Stimulated activated CD4-positive, alpha-beta T cell treated with anti-CD3 and anti-CD28 coated beads, Interleukin-12 subunit alpha, Interleukin-12 subunit beta, amount 100 ng/mL, for 48 hours (primary cell): ENCODE measurements around the gene KRT86.
"Not testable (repeated sequence)": the region's sequence is repeated elsewhere in the genome, so short reads cannot be mapped to it uniquely, and the experiment has no call there.

Experiments
- DNase-seq, 3 donors: peaks; one replicate each; pipeline ENCODE4 v3.0.0-alpha.2; 2020; ENCODE audit warnings: low read depth in 2 of 3, low spot score in 1 of 3

Gene KRT86

DNA sequence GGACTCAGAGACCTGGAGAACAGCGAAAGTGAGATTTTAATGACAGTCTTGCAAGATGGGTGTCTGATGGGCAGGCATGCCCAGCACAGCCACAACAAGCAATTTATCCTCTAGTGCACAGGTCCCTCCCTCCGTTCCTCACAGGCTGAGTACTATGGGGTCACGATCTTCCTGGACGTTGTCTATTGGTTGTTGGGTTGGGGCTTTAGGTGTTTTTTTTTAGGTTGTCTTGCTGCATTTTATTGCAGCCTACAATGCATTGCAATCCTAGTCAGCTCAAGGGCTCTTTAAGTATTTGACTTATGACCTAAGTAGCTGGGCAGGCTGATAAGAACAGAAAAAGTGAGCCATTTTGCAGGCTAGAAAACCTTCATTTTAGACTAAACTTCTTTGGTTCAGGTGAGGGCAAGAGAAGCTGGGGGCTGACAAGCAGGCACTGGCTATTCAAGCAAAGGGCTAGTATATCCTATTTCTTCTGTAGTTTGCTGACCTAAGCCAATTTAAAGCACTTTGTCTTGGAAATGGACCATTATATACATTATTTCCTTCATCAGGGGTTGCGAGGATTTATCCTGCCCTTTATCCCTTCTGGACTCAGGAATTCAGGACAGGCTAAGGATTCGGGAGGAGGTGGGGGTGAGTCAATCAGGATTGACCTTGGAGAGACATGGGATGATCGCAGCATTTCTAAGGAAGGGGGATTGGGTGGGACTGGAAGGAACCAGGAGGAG, 35.4 kb upstream of the KRT86 start:
- DNase-seq, result no peak

DNA sequence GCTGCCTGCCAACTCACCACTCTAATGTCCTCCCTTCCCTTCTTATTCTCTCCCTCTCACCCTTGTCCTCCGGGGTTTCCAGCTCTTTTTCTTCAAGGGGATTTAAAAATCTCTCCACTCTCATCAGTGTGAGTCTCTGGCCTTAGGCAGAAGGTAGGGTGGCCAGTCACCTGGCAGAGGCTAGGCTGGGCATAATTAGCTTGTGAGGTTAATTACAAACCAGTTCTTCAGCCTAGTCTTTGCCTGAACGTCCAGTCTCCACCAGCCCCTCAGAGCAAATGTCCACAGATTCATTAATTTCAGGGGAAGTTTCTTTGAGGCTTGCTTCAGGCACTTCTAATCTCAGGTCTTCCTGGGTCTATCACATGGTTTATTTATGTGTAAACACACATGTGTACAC, 34.7 kb upstream of the KRT86 start:
- DNase-seq, result no peak

DNA sequence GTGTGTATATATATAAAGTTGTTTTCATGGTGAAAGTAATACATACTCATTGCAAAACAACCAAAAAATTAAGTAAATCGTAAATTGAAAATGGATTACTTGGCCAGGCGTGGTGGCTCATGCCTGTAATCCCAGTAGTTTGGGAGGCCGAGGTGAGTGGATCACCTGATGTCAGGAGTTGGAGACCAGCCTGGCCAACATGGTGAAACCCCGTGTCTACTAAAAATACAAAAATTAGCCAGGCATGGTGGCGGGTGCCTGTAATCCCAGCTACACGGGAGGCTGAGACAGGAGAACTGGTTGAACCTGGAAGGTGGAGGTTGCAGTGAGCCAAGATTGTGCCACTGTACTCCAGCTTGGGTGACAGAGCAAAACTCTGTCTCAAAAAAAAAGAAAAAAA, 34.2 kb upstream of the KRT86 start:
- not testable (repeated sequence) for DNase-seq

DNA sequence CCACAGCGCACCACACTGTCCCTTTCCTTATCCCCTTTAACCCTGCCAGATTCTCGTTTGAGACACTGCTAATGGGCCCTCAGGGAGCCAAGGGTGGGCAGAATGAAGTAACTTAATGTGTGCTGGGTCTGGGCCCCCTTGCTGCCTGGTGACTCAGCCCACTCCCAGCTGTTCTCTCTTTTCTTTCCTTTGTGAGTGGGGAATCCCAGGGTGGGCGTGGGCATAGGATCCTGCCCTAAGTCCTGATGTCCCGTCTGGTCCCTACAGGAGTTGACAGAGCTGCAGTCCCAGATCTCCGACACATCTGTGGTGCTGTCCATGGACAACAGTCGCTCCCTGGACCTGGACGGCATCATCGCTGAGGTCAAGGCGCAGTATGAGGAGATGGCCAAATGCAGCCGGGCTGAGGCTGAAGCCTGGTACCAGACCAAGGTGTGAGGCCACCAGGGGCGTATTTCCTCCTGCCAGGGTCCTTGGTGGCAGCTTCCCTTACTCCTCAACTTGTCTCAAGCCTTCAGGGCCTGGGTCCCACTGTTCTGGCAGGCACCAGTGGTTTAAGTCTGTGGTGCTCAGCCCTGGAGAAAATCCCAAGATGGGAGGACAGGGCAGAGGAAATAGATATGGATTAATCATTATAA, 33.1 kb upstream of the KRT86 start:
- DNase-seq, result no peak

DNA sequence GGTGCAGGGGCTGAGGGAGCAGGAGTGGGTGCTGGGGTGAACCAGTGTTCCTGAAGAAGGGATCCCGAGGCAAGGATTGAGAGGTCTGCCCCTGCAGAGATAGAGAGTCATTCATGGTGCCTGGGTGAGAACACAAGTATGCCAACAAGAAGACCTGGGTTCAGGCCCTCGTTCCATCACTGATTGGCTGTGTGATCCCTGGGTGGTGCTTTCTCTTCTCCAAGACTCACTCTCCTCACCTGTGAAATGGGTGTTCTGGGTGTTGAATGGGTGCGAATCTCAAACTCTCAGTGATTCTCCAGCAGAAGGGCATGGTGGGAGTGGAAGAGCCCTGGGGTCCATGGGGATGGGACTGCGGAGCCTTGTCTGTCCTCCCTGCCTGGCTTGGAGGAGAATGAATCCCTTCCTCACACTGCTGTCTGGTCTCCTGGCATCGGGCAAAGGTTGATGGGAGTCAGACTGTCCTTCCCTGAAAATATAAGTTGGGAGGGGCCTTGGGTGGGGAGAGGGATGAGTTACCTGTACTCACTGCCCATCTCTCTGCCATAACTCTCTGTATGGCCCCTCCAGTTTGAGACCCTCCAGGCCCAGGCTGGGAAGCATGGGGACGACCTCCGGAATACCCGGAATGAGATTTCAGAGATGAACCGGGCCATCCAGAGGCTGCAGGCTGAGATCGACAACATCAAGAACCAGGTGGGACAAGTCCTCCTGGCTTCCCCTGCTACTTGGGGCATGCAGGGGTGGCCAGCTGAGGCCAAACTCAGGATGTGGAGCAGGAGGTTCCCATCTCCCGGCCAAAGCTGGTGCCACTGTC, 31.8 kb upstream of the KRT86 start:
- no peak for DNase-seq

DNA sequence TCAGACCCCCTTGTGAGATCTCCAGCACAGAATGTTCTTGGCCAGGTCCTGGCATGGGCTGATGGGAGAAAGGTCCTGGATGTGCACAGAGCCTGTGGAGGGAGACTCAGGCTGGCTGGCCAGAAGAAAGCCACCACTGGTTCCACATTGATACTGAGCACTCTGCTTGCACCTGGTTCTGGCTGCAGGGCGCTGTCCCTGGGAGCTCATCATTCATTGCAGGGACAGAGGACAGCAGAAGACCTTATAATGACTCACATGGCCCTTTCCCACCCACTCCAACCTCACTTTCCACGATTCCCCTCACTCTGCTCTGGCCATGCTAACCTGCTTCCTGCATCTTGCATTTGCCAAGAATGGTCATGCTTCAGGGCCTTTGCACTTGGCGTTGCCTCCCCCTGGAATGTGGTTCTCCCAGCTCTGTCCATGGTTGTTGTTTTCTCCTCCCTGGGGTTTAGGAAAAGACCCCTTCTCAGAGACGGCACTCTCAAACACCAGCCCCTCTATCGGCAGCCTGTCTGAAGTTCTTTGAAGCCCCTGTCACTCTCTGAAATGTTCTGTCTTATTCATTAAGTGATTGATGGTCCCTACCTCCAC, 31.1 kb upstream of the KRT86 start:
- no peak for DNase-seq

DNA sequence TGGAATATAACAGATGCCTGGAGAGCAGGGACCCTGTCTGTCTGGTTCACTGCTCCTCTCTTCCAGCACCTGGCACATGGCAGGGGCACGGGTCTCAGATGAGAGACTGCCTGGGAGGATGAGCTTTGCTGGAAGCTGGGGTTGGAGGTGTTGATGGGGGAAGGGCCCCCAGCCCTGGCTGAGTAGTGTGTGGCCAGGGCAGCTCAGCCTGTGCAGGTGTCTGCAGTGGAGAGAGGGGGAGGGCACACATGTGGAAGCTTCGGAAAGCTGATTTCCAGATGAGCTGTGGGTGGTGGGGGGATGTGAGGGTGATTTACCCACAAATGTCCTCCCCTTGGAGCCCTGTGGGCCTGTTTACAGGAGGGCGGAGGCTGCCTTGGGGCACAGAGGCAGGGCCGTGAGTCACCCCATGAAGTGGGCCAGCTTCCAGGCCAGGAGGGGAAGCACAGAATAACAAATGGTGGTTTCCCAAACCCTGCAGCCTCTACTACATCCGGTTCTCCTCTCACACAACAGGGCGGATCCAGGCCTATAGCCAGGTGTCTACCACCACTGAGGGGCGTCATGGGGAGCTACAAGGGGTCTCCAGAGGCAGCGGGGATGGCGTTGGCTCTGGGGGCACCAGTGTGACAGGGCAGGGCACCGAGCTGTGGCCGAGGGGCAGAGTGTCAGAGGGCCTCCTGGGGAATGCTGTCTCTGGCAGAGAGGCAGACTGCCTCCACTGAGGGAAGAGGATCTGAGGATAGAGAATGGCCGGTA, 30.4 kb upstream of the KRT86 start:
- peak; percentile 52 to 66 (median 60) for DNase-seq

DNA sequence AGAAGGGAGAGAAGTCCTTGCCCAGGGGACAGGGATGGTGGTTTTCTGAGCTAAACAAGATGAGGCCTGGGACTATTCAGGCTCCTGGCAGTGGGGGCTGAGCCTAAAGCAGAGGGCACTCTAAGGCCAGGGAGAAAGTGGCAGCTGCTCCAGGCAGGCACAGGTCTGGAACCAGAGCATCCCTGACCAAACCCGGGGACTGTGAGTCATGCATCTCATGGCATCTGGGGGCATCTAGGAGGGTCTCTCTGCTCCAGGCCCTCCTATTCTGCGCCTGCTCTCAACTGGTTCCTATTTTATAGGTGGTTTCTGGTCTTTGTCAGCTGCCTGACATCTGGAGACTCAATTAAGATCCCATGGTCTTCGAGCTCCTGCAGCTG, 29.8 kb upstream of the KRT86 start:
- no peak for DNase-seq

DNA sequence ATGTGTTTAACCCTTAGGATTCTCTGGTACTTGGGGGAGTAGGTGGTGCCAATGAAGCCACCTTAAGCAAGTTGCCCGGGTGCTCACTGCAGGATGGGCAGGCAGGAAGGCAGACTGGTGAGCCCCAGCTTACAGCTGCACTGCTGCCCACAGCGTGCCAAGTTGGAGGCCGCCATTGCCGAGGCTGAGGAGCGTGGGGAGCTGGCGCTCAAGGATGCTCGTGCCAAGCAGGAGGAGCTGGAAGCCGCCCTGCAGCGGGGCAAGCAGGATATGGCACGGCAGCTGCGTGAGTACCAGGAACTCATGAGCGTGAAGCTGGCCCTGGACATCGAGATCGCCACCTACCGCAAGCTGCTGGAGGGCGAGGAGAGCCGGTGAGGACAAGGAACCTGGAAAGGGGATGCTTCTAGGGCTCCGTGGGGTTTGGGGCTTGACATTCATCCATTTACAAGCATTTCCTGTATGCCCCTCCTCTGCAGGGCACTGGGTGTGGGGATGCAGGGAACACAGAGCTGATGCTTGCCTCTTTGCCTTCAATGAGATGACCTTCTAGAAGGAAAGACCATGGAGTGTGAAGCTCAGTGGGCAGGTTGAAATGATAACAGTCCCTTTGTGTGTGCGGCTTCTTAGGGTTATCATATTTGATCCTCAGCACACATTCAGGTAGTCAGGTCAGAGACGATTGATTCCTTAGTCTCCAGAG, 29.0 kb upstream of the KRT86 start:
- no peak for DNase-seq

DNA sequence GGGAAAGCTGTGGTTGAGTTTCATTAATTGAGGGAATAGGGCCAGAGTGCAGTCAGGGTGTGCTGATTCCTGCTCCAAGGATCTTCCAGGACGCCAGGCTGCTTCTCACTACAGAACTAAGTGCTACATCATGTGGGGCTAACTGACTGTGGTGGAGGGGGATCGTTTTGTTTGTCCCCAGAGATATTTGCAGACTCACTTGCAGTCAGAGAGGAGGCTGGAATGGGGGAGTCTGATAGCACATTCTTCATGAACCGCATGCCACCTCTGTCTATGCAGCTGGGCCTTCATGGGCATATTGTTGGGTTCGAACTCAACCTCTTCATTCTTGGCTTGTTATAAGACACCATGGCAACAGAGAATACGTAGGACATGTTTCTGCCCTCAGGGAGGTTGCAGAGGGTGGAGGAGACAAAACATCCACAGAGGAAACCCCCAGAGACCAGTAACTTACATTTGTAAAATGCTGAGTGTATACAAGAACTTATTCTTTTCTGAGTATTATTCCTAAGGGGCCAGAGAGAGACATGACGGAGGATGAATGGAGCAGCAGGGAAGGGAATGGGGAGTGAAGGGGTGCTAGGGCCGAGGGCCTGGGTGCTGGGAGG, 28.4 kb upstream of the KRT86 start:
- DNase-seq, result no peak

DNA sequence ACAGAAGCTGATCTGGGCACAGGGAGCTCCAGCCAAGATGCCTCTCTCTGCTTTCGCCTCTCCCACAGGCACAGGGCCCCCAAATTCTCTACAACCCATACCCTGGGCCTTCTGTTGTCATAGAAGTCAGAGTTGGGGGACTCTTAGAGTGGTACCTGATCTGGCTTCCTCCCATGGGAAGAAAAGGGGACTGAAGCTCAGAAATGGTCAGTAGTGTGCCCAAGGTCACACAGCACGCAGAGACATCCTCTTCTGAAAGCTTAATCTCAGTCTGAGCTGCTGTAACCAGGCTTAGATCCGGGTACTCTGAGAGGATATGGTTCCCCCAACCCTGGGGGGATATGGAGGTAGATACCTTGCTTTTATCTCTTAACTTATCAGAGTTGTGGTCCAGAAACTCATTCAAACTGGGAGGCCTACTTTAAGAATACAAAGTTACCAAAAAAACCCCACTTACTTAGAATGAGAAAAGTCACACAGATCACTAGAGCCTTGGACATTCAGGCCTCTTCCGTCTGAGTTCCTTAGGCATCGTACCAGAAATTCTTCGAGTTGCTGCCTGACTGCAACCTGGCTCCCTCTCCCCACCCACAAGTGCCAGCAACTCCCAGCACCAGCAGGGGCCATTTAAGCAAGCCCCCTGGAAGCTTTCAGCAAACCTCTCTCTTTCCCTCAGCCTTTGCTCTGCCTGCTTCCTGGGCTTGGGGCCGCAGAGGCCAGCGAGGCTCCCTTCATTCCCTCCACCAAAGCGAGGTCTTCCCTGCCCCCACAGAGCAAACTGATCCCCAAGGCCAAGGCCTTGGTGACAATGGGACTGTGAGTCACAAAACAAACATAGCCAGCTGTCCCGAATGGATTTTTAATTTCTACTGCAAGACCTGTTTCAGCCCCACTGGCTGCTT, 27.5 kb upstream of the KRT86 start:
- DNase-seq, result no peak

DNA sequence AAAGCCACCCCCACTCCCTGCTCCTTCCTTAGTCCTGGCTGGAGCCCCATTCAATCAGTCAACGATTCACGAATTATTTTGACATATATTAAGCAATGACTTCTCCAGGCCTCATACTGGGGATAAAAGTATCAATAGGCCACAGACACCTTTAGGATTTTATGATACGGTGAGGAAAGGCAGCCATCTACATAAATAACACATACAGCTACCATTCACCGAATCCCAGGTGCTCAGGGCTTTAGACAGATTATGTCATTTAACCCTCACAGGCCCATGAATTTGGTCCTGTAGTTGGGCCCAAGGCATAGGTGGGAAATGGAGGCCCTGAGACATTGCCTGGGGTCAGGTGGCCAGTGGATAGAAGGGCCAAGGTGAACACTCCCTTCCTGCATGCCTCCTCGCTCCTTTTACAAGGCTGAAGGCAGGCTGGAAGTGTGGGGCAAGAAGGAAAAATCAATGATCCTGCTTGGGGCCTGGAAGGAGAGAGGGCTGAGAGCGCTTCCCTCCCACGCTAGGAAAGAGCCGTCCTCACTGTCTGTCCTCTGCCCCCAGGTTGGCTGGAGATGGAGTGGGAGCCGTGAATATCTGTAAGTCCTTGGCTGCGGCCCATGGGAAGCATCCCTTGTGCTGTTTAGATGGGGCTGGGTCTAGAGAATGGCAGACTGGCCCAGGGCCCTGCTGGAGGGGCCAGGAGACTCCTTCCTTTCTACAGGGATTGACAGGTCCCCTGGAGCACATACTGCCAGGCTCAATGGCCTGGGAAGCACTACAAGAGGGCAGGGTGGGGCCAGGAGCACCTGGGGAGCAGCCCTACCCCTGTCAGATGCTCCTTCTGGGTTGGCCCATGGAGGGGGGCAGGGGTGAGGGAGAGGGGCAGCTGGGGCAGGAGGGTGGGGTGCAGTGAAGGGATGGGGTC, 26.6 kb upstream of the KRT86 start:
- DNase-seq, result no peak

DNA sequence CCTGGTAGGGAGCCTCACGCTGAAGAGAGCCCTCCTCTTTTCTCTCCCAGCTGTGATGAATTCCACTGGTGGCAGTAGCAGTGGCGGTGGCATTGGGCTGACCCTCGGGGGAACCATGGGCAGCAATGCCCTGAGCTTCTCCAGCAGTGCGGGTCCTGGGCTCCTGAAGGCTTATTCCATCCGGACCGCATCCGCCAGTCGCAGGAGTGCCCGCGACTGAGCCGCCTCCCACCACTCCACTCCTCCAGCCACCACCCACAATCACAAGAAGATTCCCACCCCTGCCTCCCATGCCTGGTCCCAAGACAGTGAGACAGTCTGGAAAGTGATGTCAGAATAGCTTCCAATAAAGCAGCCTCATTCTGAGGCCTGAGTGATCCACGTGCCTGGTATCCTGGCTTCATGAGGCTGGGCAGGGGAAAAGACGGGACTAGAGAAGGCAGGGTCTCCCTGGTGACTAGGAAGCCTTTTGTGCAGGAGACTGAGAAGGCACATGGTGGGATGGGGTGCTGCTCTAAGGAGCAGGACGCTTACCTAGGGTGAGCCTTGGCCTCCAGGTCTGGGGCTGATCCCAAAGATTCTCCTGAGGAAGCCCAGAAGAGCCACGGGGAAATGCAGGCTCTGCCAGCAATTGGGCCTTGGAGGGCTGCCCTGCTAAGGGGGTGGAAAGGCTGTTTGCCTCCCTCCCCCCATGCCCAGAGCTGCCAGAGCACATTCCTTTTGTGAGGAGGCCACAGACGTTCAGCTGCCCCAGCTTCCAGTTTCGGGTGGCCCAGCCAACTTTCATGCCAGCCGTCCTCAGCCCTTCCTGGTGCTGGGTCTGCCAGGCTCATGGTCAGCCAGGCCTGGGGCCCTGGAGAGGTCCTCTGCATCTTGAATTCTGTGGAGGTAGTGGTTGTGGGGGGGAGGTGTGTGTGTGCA, 25.6 kb upstream of the KRT86 start:
- no peak for DNase-seq

DNA sequence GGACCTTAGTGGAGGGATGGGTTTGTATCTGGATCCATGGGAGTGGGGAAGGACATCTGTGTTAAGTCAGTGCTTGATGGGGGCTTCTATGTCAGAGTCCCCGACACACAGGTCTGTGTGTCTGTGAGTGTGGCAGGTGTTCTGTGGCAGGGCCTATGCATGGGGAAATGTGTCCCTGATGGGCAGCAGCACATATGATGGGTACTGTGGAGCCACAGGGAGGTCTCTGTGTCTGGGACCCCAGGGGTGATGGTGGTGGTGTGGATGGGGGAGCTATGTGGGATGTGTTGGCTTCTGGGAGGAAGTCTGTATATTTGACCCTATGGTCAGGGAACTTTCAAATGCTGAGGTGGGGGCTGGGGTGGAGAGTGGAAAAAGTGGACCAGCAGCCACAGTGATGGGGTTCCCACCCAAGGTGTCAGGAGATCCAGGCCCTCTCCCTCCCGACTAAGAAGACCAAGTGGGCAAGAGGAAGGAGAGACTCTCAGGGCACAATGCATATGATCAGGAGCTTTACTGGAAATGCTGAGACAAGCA, 24.9 kb upstream of the KRT86 start:
- no peak for DNase-seq

DNA sequence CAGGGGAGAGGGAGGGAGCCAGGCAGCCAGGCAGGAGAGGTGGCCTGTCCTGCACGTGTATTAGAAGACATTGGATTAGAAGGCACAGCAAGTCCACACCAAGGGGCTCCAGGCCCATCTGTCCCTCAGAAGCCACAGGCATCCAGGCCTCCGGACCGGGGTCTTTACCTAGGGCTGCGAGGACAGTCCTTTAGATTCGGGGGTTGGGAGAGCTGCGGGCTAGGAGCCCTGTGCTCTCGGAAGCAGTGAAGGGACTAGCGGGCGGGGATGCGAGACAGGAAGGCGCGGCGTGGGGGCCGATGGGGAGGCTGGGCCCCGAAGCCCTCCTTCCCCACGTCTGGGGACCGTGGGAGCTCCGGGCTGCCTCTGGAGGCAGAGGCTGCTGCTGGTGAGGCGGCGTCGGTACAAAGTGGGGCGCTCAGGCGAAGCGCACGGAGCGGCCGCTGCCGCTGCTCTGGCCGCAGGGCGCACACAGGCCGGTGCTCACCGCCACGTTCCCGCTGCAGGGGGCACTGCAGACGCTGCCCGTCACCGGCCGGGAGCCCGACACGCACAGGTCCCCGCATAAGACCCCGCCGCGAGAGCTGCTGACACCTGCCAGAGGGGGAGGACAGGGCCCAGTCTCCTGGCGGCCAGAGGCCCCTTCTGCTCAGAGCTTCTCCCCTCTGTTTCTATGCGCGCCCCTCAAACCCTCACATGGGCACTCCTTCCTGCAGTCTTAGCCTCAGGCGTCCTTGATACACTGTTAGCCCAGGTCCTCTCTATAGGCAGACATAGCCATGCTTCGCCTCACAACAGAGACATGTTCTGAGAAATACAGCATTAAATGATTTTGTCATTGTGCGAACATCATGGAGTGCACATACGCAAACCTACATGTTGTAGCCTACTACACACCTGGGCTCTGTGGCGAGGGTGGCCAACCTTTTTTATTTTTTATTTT, 24.1 kb upstream of the KRT86 start:
- no peak for DNase-seq
